ENCODE results near the gene ACAT2.
A peak's percentile ranks its signal among the peaks of the same experiment; 100 is the strongest.
"Not testable (repeated sequence)": the region's sequence is repeated elsewhere in the genome, so short reads cannot be mapped to it uniquely, and the experiment has no call there.

ACAT2 gene

DNA sequence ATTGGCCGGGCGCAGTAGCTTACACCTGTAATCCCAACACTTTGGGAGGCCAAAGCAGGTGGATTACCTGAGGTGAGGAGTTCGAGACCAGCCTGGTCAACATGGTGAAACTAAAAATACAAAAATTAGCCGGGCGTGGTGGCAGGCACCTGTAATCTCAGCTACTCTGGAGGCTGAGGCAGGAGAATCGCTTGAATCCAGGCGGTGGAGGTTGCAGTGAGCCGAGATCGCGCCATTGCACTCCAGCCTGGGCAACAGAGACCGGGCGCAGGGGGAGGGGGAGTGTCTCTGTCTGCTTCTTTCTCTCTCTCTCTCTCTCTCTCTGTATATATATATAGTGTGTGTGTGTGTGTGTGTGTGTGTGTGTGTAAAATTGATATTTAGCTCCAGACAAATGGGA is 29.3 kb upstream of the ACAT2 start:
- not testable (repeated sequence) for DNase-seq

DNA sequence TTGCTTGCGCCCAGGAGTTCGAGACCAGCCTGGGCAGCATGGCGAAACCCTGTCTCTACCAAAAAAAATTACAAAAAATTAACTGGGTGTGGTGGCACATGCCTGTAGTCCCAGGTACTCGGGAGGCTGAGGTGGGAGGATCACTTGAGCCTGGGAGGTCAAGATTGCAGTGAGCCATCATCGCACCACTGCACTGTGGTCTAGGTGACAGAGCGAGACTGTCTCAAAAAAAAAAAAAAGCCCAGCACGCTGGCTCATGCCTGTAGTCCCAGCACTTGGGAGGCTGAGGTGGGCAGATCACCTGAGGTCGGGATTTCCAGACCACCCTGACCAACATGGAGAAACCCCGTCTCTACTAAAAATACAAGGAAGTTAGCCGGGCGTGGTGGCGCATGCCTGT is 28.4 kb upstream of the ACAT2 start:
- not testable (repeated sequence) for DNase-seq

DNA sequence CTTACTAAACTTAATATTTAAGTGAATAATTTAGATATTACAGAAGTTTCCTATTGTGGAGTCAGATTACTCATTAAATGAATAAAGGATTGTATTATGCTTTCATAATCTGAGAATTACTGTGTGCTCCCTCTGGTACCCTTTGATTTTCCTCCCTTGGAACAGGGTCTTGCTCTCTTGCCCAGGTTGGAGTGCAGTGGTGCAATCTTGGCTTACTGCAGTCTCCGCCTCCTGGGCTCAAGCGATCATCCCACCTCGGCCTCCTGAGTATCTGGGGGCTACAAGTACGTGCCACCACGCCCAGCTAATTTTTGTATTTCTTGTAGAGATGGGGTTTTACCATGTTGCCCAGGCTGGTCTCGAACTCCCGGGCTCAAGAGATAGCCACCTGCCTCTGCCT is 24.9 kb upstream of the ACAT2 start:
- DNase-seq: no peak

DNA sequence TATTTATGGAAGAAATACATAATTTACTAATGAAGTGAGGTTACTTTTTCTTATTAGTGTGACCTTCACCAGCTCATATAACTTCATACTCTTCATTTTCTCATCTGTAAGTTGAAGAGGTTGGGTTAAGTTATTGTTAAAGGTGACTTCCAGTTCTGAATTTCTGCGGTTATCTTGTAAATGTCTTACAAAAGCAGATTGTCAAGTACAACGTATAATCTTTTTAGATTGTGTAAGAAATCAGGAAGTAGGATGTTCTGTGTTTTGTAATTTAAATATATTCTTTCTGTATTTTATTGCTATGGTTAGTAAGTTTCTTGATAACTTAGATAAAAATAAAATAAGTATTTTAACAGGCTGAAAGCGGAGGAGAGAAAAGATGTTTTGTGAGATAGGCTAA is 22.5 kb upstream of the ACAT2 start:
- DNase-seq: peak; percentile 27

DNA sequence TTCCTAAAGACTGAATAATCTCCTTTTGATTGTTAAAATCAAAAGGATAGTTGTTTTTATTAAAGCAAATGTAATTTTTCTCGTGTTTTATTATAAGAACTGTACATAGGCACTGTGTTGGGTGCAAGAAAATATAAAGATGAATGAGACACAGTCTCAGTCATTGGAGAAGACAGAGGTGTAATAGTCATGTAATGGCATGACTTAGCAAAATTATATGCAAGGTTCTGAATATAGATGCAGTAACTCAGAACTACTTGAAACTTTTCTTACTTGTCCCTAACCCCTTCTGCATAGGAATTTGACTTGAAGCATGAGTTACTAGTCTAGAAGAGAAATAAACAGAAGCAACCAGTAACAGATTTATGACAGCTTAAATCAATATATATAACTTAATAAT is 19.7 kb upstream of the ACAT2 start:
- no peak for DNase-seq

DNA sequence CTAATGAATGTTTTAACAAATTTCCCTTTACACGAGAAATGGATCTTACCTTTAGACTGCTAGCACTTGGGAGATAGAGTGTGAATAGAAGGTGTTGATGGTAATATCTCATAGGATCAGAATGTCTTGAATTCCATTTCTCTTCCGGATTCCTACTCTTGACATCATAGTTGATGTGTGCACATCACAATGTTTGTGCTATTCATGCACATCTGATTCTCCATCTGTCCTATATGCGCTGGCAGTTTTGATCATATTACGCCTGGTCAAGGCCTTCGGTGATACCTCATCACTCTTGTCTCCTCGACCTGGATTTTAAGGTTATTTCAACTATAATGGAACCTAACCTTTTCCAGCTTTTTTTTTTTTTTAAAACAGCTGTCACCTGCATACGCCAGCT is 16.8 kb upstream of the ACAT2 start:
- no peak for DNase-seq

DNA sequence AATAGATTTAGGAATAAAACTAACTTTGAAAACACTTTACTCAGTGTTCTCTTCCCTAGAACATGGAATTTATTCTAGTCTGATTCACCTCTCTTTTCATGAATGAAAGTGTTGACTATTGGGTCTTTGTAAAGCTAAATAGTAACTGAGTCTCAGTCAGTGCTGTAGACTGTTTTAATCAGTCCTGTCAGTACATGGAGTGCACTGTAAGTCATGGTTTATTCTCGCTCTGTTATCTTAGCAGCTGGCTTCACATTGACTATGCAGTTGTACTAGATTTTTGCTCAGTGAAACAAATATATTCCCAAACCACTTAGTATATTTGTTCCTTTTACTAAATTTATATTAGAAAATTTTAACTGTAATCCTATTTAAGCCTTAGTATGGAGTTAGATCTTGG is 15.1 kb upstream of the ACAT2 start:
- no peak for DNase-seq

DNA sequence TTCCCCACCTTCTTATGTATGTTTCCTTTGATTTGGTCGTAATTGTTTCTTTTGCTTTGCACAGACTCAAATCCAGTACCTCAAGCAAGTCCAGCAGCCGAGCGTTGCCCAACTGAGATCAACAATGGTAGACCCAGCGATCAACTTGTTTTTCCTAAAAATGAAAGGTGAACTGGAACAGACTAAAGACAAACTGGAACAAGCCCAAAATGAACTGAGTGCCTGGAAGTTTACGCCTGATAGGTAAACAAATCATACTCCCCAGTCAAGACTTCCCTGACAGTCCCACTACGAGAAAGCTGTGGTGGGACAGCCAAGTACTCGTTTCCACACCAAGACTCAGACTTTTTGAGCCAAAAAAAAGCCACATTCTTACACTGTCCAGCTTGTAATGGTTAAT is 13.7 kb upstream of the ACAT2 start:
- not testable (repeated sequence) for DNase-seq

DNA sequence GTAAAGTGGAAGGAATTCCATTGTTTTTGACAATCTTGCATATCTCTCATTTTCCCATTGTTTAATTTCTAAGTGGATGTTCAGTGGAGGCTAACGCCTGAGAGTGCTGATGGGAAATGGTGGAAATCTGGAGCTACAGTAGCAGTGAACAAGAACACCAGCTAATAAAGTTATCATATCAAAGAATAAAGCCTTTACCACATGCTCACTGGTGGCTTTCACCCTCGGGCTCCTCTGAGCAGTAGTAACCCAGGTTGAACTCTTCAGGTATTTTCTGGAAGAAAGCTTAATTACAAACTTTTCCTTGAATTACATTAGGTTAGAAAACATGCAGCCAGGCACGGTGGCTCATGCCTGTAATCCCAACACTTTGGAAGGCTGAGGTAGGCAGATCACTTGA is 10.4 kb upstream of the ACAT2 start:
- DNase-seq: no peak

DNA sequence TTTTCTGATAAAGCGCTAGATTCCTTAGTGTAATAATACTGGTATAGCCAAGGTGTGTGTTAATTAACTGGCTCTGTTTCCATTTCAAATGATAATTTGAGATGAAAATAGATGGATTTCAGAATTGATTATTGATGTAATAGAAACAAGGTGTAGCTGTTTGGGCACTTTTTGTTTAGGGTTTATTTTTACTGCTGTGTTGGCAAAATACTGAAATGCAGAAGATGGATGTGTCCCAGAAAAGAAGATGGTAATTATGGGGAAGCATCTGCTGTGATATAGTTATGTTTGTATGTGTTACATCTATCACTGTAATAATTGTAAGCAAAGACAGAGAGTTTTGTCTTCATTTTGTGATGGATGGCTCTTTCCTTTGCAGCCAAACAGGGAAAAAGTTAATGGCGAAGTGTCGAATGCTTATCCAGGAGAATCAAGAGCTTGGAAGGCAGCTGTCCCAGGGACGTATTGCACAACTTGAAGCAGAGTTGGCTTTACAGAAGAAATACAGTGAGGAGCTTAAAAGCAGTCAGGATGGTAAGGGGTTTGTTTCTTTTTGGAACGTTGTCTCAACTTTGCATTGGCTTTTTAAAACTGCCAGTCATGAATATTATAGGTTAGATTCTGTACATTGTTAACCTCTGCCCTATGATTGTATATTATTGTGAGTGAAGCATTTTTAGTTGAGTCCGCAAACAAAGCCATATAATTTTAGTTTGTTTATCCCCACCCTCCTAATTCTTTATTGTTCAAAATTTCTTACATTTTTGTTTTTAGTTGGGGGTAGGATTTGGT is 8.6 kb upstream of the ACAT2 start:
- no peak for DNase-seq

DNA sequence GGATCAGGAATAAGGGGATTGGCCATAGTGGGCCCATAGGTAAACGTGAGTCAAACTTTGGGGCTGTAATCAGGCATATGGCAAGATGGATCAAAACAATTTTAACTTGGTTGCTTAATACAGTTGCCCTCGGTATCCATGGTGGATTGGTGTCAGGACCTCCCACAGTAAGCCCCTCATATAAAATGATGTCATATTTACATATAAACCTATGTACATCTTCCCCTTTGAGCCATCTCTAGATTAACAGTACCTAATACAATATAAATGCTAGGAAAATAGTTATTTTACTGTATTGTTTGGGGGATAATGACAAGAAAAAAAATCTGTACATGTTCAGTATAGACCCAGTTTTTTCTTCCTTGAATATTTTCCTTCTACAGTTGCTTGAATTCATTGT is 7.4 kb upstream of the ACAT2 start:
- DNase-seq: no peak

DNA sequence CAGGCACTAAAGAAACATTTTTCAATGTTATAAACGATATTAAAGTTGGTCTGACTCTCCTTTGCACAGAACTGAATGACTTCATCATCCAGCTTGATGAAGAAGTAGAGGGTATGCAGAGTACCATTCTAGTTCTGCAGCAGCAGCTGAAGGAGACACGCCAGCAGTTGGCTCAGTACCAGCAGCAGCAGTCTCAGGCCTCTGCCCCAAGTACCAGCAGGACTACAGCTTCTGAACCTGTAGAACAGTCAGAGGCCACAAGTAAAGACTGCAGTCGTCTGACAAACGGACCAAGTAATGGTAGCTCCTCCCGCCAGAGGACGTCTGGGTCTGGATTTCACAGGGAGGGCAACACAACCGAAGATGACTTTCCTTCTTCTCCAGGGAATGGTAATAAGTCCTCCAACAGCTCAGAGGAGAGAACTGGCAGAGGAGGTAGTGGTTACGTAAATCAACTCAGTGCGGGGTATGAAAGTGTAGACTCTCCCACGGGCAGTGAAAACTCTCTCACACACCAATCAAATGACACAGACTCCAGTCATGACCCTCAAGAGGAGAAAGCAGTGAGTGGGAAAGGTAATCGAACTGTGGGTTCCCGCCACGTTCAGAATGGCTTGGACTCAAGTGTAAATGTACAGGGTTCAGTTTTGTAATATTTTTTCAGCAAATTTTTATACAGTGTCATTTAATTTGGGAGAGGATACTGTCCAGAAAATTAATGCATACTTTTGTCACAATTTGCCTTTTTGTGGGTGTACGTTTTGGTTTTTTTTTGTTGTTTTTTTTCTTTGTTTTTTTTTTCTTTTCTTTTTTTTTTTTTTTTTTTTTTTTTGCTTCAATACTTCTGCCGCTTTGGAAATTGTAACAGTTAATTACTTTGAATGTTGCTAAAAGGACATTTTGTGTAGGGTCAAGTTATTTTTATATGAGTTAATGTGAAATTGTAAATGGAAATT is 6.6 kb upstream of the ACAT2 start:
- DNase-seq: no peak

DNA sequence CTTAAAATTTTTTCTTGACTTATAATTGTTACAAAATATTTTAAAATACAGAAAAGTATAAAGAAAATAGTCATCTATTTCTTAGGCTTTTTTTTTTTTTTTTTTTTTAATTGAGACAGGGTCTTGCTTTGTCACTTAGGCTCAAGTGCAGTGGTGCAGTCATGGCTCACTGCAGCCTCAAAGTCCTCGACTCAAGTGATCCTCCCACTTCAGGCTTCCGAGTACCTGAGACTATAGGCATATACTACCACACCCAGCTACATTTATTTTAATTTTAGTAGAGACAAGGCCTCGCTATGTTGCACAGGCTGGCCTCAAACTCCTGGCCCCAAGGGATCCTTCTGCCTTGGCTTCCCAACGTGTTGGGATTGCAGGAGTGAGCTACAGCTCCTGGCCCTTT is 5.3 kb upstream of the ACAT2 start:
- no peak for DNase-seq

DNA sequence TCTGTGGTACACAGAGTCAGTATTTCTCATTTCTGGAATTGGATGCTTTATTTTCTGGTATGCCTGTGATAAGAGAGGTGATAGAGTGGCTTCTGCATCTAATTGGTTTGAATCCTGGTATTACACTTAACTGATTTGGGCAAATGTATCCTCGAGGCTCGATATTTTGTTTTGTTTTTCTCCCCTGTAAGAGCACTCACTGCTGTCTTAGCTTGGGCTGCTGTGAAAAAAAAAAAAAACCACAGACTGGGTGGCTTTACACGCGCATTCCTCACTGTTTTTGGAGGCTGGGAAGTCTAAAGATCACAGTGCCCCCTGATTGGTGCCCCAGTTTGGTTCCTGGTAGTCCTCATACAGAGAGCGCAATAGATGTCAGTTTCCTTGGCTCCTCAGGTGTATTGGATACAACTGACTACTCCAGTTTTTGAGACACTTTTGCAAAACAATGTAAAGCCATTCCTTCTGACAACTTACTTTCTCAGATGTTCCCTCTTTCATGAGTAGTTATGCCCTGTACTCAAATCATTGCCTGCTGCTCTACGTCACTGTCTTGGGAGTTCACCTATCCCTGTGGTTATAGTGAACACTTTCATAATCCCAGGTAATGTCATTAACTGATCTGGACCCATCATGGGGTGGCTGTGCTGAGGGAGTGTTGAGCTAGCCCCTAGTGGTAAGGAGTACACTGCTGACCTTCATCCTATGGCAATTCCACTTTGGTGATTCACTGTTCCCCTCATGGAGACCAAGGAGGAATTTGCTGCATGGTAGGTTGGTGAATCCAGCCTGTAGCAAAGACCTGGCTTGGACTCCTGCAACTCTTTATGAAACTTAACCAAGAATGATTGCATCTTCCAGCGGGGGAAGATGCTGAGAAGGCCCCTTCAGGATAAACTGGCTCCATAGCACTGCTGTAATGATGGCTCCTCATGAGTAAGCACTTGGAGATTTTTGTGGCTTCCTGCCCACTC is 3.5 kb upstream of the ACAT2 start:
- DNase-seq: no peak

DNA sequence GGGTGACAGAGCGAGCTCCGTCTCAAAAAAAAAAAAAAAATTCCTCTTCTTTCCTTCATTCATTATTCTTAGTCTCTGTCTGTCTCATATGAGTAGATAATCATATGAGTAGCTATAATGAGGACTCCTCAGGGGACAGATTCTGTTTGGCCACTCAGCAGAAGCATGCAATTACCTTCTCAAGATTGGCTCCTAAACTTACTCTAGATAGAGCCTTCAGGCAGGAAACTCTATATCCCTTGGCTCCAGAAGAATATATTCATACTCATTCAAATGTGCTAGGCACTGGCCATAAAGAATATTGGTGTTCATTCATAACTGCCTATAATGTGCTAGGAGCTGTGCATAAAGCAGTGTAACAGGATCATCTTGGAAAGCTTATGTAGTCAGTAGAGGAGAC is 2.2 kb upstream of the ACAT2 start:
- no peak for DNase-seq

DNA sequence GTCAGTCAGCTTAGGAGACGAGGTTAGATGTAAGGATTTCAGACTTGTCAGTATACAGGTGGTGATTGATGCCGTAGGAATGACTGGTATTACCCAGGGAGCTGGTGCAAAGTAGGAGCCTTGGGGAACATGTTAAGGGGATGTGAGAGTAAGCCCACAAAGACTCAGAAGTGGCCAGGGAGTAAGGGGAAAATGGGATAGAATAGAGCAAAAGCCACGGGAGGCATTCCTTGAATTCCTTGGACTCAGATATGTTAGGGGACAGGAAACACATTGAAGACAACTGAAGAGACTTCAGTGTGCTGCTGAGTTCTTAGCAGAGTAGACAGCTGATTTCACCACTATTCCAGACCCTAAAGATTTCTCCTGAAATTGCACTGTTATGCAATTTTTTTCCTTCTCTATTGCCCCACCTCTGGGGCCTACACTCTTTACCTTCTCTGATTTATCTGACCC is 1.2 kb upstream of the ACAT2 start:
- no peak for DNase-seq

DNA sequence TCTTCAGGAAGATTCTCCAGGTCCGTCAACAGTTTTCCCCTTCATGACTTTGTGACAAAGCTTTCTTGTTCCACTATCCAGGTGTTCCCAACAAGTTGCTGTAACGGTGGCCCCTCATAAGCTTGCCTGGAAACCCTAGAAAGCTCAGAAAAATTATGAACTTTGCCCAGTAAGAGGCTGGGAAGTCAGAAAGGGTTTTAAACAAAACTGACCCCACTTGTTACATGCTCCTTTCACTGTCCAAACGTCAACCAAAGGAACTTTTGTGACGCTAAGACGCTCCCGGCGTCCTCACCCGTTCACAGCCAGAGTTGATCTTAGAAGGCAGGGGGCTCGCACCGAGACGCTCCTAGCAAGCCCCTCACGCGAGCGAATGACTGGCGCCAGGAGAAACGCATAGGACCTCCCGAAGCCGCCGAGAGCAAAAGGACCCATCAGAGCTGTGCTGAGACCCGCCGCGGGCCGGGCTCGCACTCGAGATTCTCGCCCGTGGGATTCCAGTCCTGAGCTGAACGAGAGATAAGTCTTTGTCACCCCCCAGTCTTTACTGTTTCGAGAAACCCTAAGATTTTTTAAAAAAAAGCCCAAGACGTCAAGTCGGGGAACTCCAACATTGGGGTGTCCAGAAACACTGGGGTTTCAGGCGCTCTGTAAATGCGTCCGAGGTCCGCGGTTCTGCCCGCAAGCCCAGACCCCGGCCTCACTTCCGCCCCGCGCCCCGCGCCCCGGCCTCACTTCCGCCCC is 544 bp upstream of the ACAT2 start:
- no peak for DNase-seq

DNA sequence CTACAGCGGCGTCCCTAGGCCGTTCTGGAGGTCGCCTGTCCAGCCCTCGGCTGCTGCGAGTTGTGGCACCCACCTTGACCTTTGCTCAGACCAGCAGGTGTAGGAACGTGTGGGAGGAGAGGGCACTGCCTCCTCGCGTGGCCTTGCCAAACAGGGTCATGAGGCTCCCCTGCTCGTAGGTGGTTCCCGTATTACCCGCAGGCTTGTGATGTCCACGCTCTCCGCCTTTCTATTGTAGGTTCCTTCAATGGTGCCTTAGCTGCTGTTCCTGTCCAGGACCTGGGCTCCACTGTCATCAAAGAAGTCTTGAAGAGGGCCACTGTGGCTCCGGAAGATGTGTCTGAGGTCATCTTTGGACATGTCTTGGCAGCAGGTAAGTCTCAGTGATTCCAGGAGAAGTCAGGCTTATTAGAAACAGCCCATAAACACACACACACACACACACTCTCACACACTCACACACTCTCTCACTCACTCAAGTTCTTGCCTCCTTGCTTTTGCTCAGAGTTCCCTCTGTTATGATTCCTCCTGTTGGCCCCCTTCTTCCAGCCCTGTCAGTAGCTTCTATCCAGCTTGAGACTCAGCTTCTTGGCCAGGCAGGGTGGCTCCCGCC is 942 bp downstream of the ACAT2 start:
- peak; percentile 59 for DNase-seq

DNA sequence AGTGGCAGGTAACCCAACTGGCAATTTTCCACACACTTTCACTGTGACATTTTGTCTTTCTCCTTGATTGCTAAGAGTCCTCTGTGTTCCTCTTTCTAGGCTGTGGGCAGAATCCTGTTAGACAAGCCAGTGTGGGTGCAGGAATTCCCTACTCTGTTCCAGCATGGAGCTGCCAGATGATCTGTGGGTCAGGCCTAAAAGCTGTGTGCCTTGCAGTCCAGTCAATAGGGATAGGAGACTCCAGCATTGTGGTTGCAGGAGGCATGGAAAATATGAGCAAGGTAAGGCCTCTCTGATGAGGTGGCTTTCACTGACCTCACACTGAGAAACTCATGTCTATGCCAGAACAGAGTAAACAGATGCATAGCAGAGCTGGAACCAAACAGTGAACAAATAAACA is 5.1 kb downstream of the ACAT2 start:
- DNase-seq: no peak

DNA sequence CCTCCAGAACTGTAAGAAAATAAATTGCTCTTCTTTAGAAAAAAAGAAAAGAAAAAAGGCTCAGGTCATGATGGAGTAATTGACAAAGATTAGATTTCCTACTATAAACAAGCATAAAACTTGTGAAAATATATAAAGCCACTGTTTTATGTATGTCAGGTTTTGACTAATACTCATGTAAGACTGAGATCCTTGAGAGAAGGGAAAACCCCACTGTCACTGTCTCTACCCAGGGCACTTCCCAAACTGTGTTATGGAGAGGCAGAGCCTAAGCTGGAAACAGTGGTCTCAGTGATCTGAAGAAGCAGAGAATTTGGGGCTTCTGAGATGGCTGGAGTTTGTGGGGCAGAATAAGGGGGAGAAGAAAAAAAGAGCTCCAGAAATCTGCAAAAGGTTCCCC is 7.6 kb downstream of the ACAT2 start:
- DNase-seq: no peak

DNA sequence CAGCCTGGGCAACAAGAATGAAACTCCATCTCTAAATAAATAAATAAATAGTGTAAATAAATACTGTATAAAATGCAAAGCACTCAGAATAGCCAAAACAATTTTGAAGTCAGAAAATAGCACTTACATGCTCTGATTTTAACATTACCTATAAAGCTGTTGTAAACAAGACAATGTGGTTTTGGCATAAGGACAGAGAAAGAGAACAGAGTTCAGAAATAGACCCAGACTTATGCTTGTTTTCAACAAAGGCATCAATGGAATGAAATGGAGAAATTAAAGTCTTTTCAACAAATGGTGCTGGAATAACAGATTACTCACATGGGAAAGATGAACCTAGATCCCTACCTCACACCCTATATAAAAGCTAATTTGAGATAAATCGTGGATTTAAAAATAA is 10.4 kb downstream of the ACAT2 start:
- no peak for DNase-seq

All from hematopoietic multipotent progenitor cell treated with erythropoietin and hydrocortisone succinate and interleukin-3 and kit ligand, for 6 days (in vitro differentiated cells).